Measurements from ENCODE around the gene PDE2A.

The PDE2A gene

DNA sequence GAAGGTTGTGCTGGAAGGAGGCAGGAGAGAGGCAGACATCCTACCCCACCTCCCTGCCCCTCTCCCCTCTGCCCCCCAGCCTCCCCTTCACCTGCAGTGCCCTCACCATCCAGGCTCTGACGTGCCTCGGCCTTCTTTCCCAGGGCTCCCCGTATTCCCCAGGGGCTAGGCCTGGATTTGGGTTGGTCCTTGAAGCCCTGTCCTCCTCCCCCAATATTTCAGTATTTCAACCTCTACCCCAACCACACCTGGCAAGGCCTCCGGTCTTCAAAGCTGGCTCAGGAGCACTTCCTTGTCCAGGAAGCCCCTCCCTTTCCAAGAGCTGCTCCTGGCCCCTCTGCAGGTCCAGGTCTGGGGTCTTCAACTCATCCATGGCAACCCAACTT lies 8.6 kb upstream of the PDE2A start:
- no peak for DNase-seq

DNA sequence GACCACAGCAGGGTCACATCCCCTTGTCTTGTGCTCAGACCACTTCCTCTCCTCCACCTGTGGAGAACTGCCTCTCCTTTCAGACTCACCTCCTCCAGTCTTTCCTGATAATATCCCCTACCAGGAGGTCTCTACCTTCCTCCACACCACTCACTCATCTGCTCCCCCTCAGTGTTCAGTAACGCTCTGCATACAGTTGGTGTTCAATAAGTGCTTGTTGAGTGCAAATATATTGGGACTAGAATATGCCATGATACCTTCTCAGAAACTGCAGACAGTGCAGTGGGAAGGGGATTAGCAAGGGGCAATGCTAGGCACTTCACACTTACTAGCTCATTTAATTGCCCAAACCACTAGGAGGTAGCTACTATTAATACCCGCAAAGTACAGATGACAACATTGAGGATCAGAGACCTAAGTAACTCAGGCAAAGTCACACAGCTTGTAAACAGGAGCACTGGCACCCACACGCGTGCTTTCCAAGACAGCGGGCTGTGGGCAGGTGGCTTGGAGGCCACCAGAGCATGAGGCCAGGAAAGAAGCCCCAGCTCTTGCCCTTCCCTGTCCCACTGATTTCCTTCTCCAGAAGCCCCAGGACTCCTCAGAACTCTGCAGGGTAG lies 8.1 kb upstream of the PDE2A start:
- no peak for DNase-seq

DNA sequence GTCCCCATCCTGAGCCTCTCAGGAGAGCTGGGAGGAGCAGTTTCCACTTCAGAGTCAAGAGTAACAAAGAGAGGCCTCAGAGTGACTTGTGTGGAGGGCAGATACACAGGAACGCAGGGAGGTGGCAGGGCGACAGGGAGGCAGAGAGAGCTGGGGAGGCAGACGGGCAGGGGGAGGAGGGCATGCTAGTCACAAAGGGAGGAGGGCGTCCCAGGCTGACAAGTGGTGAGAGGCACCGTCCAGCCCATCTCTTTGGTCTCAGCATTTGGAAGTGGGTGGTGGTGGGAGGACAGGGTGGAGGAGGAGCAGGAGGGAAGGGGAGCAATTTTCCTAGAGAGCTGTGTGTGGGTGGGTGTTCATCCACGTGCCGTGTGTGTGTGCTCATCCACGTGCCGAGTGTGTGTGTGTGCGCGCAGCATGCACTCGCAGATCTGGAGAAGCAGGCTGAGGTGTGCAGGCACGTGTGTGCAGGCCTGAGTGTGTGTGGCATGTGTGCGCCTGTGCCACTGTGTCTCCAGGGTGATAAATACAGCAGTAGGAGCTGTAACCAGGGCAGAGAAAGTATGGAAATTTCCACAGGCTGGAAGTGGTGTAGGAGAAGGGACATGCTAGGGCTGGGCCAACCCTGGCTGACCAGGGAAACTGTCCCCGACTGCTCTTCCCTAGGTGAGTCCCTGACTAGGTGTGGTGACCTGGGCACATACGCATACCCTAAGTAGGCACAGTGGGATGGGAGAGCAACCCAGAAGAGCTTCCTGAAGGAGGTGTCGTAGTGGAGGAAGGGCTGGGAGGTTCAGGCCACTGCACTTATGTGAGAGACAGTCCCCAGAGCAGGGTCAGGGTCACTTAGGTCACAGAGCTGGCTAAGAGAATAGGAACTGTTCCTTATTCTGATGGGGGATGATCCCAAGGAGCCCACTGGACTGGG lies 7.3 kb upstream of the PDE2A start:
- no peak for DNase-seq

DNA sequence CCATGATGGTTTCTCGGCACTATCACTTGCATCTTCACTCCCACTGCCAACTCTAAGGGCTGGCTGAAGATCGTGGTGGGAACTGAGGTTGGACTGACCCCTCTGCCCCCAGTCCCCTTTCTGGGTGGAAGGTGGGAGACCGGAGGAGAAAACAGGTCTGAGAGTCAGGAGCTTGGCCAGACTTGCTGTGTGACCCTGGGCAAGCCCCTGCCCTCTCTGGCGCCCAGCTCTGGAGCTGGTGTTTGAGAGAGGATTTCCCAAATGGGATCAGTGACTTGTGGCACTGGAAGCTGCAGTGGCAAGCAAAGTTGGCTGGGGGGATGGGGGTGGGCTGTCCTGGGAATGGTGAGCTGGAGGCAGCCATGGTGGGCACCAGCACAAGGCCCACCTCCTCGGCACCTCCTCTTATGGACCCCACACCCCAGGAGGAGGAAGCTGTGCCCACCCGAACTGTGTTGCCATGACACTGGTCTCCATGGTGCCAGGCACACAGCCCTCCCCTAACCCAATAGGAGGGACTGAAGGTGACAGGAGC lies 6.5 kb upstream of the PDE2A start:
- no peak for DNase-seq

DNA sequence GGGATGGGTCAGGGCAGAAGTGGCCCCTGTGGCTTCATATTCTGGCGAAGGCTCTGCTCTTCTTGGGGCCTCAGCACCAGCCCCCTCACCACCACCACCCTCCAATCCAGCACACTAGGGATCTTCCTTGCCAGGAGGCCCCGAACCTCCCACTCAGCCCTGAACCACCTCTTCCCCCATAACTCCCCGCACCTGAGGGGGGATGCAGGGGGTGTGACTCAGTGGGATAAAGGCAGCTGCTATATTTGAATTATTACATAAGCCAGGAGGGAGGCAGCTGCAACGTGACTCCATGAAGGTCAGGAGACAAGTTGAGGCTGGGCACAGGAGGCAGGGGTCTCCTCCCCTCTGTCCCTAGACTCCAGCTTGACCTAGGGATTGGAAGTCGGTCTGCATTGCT lies 5.6 kb upstream of the PDE2A start:
- DNase-seq: no peak

DNA sequence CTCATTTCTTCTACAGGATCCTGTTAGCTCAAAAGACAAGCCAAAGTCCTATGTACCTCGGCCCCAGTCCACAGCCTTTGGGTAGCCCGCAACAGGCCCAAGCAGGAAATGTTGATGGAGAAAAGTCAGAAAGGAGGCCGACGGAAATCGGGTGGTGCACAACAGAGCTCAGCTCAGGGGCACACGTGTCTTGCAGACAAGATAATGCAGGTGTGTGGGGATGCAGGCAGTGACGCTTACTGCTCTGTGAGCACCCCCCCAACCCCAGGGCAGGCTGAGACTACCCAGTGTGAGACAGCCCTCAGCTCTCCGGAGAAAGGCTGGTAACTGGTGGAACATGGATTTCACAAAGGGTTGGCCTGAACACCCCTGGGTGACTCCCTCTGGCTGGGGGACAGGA lies 4.3 kb upstream of the PDE2A start:
- no peak for DNase-seq

DNA sequence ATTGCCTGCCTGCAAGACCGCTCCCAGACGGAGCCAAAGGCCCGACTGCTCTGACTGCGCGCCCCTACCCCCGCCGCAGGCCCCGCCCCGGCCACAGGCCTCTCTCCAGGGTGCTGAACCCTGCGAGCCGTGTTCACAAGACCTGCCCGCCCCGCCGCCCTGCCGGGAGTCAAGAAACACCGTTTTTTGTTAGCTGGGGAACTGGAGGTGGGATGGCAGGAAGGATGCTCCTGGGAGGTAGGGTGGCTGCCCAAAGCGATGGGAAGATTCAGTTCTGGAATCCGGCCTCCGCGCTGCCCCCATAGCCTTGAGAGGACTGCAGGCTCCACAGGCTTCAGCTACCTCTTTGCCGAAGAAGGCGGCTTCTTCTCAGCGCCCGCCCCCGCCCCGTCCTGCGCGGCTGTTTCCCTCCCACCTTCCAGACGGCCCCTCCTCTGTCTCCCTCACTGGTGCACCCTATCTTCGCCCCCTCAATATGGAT lies 2.7 kb upstream of the PDE2A start:
- no peak for DNase-seq

DNA sequence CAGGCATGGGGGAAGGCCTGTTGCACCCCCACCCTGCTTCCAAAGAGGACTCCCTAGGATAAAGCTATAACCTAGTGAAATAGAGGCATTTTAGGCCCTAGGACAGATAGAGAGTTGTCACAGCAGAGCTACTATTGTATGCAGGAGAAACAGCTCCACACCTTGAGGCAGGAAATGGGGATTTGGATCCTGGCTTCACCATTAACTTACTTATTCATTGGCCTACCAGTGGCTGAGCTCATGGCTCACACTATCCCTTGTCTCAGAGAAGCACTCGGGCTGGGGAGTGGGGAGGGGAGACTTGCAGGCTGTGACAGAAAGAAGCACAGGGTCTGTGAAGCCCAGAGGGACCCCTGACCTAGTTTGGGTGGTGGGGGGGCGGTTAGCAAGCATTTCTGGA lies 999 bp upstream of the PDE2A start:
- no peak for DNase-seq

DNA sequence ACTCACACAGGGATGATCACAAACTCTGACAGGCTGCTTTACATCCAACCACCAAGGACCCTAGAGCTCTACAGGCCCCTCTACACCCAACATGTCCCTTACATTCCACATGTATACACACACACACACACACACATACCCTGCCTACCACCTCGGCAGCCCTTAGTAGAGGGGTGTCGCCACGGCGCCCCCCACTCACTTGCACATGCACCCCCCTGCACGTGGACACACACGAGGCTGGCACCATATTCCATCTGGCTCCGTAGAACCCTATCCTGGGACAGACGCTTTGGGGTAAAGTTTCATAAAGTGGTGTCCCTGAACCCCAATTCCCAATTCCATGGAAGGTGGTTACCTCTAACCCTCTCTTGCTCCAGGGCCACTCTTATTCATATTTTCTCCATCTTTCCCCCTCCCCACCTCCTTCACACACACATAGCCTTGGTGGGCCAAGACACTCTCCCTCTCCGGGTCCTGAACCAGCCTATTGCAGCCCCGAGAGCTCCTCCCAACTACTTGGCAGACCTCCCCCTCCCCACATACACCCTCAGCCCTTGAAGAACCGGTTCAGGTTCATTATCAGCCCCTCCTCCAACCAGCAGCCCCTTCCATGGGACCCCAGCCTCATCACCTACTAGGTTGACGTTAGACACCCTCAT lies 809 bp downstream of the PDE2A start:
- DNase-seq: no peak

DNA sequence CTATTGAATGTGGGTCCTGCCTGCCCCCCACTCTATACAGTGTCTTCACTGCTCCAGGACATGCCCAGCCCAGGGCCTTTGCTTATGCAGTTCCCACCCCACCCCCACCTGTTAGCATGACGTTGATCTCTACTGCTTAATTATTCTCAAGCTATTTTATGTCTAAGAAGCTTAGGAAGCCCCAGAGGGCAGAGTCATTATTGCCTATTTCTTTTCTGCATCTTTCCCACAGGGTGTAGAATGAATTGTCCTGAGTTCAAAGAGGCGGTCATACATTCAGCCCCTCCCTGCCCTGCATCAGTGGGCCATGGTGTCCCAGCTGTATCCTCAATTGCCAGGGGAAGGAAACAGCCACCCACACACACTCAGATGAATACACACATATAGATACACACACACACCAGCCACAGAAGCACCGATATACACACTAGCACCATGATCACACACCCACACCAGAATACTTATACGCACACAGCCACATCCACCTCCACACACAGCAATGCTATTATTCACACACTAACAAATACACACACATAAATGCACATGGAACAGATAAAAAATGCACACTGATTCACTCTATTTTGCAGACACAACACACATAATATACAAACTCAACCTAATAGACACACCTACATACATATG lies 1.5 kb downstream of the PDE2A start:
- no peak for DNase-seq

DNA sequence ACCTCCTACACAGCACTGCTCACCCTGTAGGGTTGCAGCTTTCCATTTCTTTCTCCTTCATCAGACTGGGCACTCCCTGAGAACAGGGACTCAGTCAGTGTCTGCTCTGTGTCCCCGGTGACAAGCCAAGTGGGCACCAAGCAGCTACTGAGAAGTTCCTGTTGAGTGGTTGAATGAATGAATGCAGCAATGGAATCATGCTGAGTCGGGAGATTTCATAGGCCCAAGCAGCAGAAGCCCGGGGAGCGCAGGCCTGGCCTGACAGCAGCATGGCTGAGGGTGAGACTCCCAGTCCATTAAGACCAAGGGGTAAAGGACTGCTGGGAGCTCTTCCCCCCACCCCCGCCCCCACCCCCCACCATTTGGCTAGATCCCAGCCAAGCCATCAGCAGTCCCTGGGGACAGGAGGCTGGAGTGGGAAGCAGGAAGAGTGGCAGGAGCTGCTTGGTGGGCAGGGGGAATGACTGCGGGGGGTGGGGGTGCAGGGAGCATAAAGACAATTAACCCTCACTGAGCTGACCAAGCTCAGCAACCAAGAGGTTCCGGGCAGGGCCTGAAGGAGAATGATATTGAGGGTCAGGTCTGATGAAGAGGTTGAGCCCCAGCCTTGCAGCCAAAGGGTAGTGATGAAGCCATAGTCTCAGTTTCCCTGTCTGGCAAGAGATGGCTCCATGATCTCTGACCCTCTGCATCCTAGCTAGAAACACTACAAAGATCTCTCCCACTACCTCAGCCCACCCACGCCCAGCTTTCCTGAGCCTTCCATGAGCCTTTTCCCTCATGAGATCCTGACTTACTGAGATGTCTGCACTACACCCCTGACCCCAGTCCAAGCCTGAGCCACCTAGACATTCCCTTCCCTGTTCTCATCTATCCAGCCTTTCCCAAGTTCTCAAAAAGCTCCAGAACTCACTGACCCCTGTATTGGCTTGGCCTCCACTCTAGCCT lies 2.8 kb downstream of the PDE2A start:
- no peak for DNase-seq

DNA sequence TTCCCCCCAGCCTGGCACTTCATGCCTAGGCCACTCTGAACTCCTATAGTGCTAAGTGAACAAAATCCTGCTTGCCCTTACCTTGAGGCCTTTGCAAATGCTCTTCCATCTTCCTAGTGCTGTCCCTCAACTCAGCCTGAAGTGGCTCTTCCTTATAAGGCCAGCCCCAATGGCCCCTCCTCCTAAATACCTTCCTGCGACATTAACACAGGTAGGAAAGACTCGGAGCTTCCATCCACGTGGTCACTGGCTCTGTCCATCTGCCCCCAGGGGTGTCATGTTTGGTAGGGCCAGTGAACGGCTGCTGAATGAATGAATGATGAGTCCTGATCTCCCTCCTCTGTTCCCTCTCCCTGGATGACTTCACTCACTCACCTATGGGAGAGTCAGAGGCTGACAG lies 4.2 kb downstream of the PDE2A start:
- DNase-seq: no peak

DNA sequence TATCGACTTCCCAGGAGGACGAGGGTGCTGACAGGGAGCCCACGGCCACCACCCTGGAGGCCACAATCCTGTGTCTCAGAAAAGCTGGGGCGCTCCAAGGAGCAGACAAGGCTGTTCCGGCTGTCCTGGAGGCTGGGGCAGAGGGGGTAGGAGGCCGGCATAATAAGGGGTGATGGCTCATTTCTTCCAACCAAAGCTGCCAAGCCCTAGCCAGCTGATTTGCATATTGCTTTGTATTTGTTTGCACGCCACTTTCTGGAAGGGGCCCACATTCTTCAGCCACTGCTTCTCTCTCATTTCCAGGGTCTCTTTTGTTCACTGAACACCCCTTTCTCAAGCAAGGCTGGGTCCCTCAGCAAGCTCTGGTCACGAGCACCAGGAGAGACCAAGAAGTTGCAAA lies 4.7 kb downstream of the PDE2A start:
- no peak for DNase-seq

DNA sequence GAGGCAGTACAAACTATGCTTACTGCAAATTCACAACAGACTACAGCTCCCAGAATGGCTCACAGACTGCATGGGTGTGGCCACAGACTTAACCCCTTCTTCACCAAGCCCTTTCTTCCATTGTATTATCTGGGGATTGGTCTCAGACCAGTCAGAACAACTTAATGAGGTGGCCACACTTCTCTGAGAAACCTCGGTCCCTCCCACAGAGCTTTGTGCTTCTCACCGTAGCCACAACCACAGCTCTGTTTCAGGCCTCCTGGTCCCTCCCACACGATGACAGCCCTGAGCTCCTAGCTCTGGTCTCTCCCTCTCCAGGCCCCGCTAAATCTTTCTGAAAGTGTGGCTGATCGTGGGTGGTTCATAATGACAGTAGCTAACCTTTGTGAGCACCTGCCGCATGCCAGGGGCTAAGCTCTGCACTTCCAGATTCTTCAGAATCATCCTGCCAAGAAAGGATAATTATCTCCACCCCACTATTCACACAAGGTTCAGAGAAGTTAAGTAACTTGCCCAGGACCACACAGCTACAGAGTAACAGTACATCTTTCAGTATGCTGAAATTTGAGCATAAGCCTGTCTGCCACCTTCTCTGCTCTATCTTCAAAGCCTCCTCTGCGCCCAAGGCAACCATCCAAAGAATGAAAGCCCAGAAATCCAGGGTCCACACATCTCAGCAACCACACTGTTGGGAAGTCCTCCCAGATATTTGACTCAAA lies 5.4 kb downstream of the PDE2A start:
- no peak for DNase-seq

DNA sequence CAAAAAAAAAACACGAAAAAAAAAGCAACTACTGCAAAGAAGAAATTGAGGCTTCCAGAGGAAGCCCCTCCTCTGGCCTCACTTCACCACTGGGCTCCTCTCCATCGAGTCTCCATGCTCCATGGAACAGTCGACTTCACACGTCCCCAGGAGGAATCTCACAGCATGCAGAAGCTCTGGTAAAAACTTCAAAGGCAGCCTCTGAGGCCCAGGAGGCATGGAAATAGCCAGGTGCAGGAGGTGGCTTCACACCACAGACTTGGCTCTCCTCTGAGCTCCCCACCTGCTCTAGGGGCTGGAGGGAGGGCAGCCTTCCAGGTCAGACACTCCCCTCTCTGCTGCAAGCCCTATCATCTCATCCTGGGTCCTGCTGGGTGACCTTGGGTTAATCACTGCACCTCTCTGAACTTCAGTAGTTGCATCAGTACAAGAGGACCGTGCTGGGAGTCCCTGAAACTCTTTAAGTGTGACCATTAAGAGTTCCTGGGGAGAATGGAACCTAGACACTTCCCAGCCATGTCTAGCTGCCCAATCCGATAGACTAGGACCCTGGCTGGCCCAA lies 8.2 kb downstream of the PDE2A start:
- no peak for DNase-seq

DNA sequence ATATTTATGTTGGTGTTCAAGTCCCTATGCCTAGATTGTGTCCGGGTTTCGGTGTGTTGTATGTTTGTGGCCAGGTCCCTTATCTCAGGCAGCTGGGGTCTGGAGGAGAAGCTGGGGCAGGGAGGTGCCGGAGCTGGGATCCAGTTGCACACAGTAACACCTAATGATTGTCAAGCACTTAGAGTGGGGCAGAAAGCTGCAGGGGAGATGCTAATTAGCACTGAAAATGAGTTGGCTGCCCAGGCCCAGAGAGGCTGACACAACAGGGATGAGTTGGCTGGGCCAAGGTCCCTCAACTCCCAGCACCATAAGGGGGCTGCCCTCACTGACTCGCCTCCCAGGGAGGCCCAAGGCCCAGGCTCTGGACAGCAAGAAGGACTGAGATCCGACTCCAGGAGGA lies 12.2 kb downstream of the PDE2A start:
- no peak for DNase-seq

DNA sequence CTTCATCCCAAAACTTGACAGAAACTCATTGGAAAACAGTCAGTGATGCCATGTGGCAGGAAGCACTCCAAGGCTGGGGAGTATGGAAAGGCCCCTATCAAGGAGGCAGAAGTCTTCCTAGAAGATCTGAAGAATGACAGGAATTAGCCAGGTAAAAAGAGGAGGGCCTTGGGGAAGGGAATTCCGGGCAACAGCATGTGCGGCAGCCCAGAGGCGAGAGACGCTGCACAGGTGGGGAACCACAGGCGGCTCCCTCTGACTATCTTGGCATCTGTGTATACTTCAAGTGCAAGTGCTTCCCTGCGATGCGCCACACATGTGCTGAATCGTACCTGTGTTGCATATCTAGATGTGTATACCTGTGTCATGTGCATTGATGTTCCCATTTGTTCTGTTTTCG lies 12.7 kb downstream of the PDE2A start:
- DNase-seq: no peak

DNA sequence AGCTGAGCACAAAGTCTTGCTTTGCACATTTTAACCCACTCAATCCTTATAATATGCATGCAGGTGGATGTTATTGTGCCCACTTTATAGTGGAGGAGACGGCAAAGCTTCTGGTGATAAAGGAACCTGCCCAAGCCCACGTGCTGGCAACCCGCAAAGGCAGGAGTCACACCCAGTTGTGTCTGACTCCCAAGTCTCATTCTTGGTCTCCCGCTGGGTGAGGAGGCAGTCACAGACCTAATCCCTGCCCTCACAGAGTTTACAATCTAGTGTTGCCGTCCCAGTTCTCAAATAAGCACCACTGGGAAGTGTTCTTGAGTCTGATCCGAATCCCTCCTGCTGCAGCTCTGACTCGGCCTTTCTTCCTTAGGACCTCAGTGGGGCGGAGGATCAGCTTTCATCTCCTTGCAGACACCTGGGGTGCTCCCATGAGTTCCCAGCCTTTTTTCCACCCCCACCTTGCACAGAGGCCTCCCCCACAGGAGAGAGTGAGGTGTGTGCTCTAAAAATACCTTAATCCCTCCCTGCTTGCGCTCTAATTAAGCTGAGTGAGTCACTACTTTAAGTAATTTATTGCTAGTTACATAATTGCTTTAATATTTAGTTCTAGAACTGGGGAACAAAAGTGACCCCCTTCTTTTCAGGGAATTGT lies 15.1 kb downstream of the PDE2A start:
- DNase-seq: no peak

DNA sequence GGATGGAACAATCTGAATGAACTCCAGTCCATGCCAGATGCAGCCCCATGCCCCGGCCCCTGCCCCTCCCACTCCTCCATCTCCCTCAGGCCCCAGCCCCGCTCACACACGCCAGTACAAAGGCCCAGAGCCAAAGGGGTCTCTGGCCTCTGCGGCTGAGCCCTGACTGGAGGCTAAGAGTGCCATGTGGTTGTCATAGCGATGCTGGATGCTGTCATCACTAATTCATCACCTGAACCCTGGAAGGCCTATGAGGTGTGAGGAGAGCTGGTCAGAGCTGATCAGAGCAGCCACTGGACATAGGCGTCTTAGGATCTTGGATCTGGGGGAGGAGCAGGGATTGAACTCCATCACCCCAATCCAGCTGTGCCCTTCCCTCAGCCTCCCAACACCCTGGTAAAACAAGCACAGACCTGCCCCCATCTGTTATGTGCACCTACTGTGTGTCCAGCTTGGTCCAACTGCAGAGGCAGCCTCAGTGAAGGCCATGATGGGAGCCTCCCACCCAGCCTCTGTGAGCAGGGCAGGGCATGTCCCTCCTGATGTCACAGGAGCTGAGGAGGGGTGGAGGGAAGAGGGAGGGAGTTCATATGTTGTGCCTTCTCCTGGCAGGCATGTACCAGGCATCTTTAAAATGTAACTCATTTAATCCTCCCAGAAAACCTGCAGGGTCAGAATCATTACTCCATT lies 16.7 kb downstream of the PDE2A start:
- DNase-seq: no peak

All from midbrain (tissue), 1 donor.